GM12892 (cell line): ENCODE results near the gene PRRX1.

ENCODE experiments used
- POLR2A ChIP-seq: IDR thresholded peaks from 2 replicates; pipeline ENCODE4 v1.6.1; 2011; ENCODE audit warnings: low read depth, low read length, control low read depth
- TAF1 ChIP-seq: IDR thresholded peaks from 2 replicates; pipeline ENCODE4 v1.6.1; 2011; ENCODE audit warnings: low read depth, mild to moderate bottlenecking, control low read depth, low read length, borderline replicate concordance

- TF ChIP-seq POLR2A: no peak
- TF ChIP-seq TAF1: no peak
These were observed 14.2 kb downstream of the PRRX1 start for GRCh38 chr1:170678027-170678600.
